ENCODE data around the gene FAM111A. TPM values are rescaled to one million over a fixed set of nuclear protein-coding genes. Genes with fewer than 3 reads are reported as not detected.

Gene FAM111A
- polyA plus RNA-seq, 1 donor (not counting 4 experiments of a cell fraction or from before 2014, with no cell fraction given), result 21.0 TPM

GRCh38 chr11:59188954-59189353, 46.3 kb downstream of the FAM111A start:
- no peak for FAIRE-seq
- Histone ChIP-seq H3K27ac (ENCODE audit: control insufficient read depth, insufficient read depth, low read length) (no peak overlapping the region), H3K27me3 (ENCODE audit: control insufficient read depth, extremely low read depth, insufficient read depth, low read length) (no peaks in the 10 kb centered on the region), H3K4me2 (ENCODE audit: control insufficient read depth, extremely low read depth, insufficient read depth, low read depth, low read length) (no peak overlapping the region), H2AFZ (ENCODE audit: control insufficient read depth, low read length) (no peak overlapping the region), H3K9me1 (ENCODE audit: control insufficient read depth, extremely low read depth, insufficient read depth, low read length) (no peaks in the 10 kb centered on the region), H3K9me3 (ENCODE audit: control insufficient read depth, low read depth, low read length) (no peaks in the 10 kb centered on the region), H3K79me2 (ENCODE audit: control insufficient read depth, insufficient read depth, low read length) (no peaks in the 10 kb centered on the region), H4K20me1 (ENCODE audit: control insufficient read depth, extremely low read depth, insufficient read depth, low read length) (no peaks in the 10 kb centered on the region), H3K36me3 (ENCODE audit: control insufficient read depth in 2 of 2, extremely low read depth in 1 of 2, insufficient read depth in 2 of 2, low read length in 2 of 2) (peaks cover 0 to 10% of the 10 kb centered on the region in 2 experiments), H3K4me3 (ENCODE audit: control insufficient read depth in 2 of 3, extremely low read depth in 1 of 3, insufficient read depth in 2 of 3, low read depth in 1 of 3, low read length in 3 of 3) (no peak overlapping the region), H3K9ac (ENCODE audit: control insufficient read depth, extremely low read depth, insufficient read depth, low read length) (no peak overlapping the region), H3K4me1 (ENCODE audit: control insufficient read depth, extremely low read depth, insufficient read depth, low read length) (no peaks in the 10 kb centered on the region)
- TF ChIP-seq CTCF (optimal IDR thresholded peaks at IDR 0.05 in 1 of 3, IDR thresholded peaks at IDR 0.05 in 1 of 3, conservative IDR thresholded peaks at IDR 0.05 in 1 of 3; ENCODE audit: extremely low read depth in 1 of 3, insufficient read depth in 2 of 3, low read length in 3 of 3), result no peak
- no peak for TF ChIP-seq EZH2 (IDR thresholded peaks at IDR 0.05; ENCODE audit: low read length)
- DNase-seq (ENCODE audit: low read depth, low spot score), result no peak
- dilution Hi-C loops (cut with MboI; ENCODE audit: extremely low pct_ligation_motif_present, low sequenced_read_pairs), result no loop called here

GRCh38 chr11:59189986-59190385, 47.3 kb downstream of the FAM111A start:
- no peaks in the 10 kb centered on the region for H3K4me1 ChIP-seq (ENCODE audit: control insufficient read depth, extremely low read depth, insufficient read depth, low read length)
- no peak overlapping the region for H3K27ac ChIP-seq (ENCODE audit: control insufficient read depth, insufficient read depth, low read length)
- no peaks in the 10 kb centered on the region for H3K79me2 ChIP-seq (ENCODE audit: control insufficient read depth, insufficient read depth, low read length)
- H3K9ac ChIP-seq (ENCODE audit: control insufficient read depth, extremely low read depth, insufficient read depth, low read length), result no peak overlapping the region
- no peak overlapping the region for H3K4me3 ChIP-seq (ENCODE audit: control insufficient read depth in 2 of 3, extremely low read depth in 1 of 3, insufficient read depth in 2 of 3, low read depth in 1 of 3, low read length in 3 of 3)
- FAIRE-seq (no peak), DNase-seq (ENCODE audit: low read depth, low spot score) (no peak)
- no peak for TF ChIP-seq EZH2 (IDR thresholded peaks at IDR 0.05; ENCODE audit: low read length)
- H3K9me3 ChIP-seq (ENCODE audit: control insufficient read depth, low read depth, low read length), result no peaks in the 10 kb centered on the region
- H3K36me3 ChIP-seq (ENCODE audit: control insufficient read depth in 2 of 2, extremely low read depth in 1 of 2, insufficient read depth in 2 of 2, low read length in 2 of 2), result peaks cover 0 to 13% of the 10 kb centered on the region in 2 experiments
- H3K4me2 ChIP-seq (ENCODE audit: control insufficient read depth, extremely low read depth, insufficient read depth, low read depth, low read length), result no peak overlapping the region
- no peaks in the 10 kb centered on the region for H4K20me1 ChIP-seq (ENCODE audit: control insufficient read depth, extremely low read depth, insufficient read depth, low read length)
- no peaks in the 10 kb centered on the region for H3K9me1 ChIP-seq (ENCODE audit: control insufficient read depth, extremely low read depth, insufficient read depth, low read length)
- dilution Hi-C loops (cut with MboI; ENCODE audit: extremely low pct_ligation_motif_present, low sequenced_read_pairs), result no loop called here
- H3K27me3 ChIP-seq (ENCODE audit: control insufficient read depth, extremely low read depth, insufficient read depth, low read length), result no peaks in the 10 kb centered on the region
- H2AFZ ChIP-seq (ENCODE audit: control insufficient read depth, low read length), result no peak overlapping the region

- Histone ChIP-seq H3K4me2 (ENCODE audit: control insufficient read depth, extremely low read depth, insufficient read depth, low read depth, low read length) (no peak overlapping the region), H3K4me1 (ENCODE audit: control insufficient read depth, extremely low read depth, insufficient read depth, low read length) (no peaks in the 10 kb centered on the region)
These were observed 48.4 kb downstream of the FAM111A start for GRCh38 chr11:59191095-59191494.

More at GRCh38 chr11:59191095-59191494, 48.4 kb downstream of the FAM111A start:
- Histone ChIP-seq H3K27ac (ENCODE audit: control insufficient read depth, insufficient read depth, low read length) (no peak overlapping the region), H3K9me1 (ENCODE audit: control insufficient read depth, extremely low read depth, insufficient read depth, low read length) (no peaks in the 10 kb centered on the region), H3K27me3 (ENCODE audit: control insufficient read depth, extremely low read depth, insufficient read depth, low read length) (no peaks in the 10 kb centered on the region), H3K79me2 (ENCODE audit: control insufficient read depth, insufficient read depth, low read length) (no peaks in the 10 kb centered on the region), H2AFZ (ENCODE audit: control insufficient read depth, low read length) (no peak overlapping the region), H3K4me3 (ENCODE audit: control insufficient read depth in 2 of 3, extremely low read depth in 1 of 3, insufficient read depth in 2 of 3, low read depth in 1 of 3, low read length in 3 of 3) (no peak overlapping the region), H3K9ac (ENCODE audit: control insufficient read depth, extremely low read depth, insufficient read depth, low read length) (no peak overlapping the region), H4K20me1 (ENCODE audit: control insufficient read depth, extremely low read depth, insufficient read depth, low read length) (no peaks in the 10 kb centered on the region), H3K9me3 (ENCODE audit: control insufficient read depth, low read depth, low read length) (no peaks in the 10 kb centered on the region), H3K36me3 (ENCODE audit: control insufficient read depth in 2 of 2, extremely low read depth in 1 of 2, insufficient read depth in 2 of 2, low read length in 2 of 2) (peaks cover 0 to 17% of the 10 kb centered on the region in 2 experiments)
- FAIRE-seq (no peak), DNase-seq (ENCODE audit: low read depth, low spot score) (no peak)
- dilution Hi-C loops (cut with MboI; ENCODE audit: extremely low pct_ligation_motif_present, low sequenced_read_pairs), result no loop called here
- TF ChIP-seq CTCF (optimal IDR thresholded peaks at IDR 0.05 in 1 of 3, IDR thresholded peaks at IDR 0.05 in 1 of 3, conservative IDR thresholded peaks at IDR 0.05 in 1 of 3; ENCODE audit: extremely low read depth in 1 of 3, insufficient read depth in 2 of 3, low read length in 3 of 3) (no peak), EZH2 (IDR thresholded peaks at IDR 0.05; ENCODE audit: low read length) (no peak)
